Measurements from ENCODE around the gene TSC22D4. TPM values are rescaled to one million over a fixed set of nuclear protein-coding genes. Genes with fewer than 3 reads are reported as not detected.

TSC22D4 gene
- polyA plus RNA-seq, 2 of the 4 experiments (the other 2 are of a cell fraction) = 7.9 to 28.9 TPM

DNA sequence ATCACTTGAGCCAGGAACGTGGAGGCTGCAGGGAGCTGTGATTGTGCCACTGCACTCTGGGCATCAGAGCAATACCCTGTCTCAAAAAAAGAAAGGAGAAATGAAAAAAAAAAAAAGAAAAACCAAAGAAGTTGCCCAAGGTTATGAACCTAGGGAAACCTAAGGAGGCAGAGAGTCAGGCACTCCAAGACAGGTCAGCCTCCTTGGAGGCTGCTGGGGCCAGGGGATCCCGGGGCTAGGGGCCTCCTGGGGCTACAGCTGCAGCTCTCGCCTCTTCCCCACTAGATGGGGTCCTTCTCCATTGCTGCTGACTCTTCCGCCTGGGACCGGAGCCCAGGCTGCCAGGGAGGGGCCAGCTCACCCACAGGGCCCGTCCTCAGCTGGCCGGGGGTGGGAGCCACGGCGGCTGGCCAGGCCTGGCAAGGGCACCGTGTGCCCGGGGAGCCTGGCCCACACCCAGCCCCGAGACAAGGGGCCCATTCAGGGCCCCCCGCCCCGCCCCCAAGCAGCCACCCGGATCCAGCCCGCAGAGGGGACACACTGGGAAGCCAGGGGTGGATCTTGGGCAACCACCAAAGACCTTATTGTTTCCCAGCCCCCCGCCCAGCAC is 13.2 kb downstream of the TSC22D4 start (continued):
- TF ChIP-seq EHMT2 (IDR thresholded peaks at IDR 0.05; ENCODE audit: low read depth) (no peak), POLR2A (IDR thresholded peaks at IDR 0.05; ENCODE audit: low read length) (no peak), CTCF (IDR thresholded peaks at IDR 0.05) (peak; percentile 43)

DNA sequence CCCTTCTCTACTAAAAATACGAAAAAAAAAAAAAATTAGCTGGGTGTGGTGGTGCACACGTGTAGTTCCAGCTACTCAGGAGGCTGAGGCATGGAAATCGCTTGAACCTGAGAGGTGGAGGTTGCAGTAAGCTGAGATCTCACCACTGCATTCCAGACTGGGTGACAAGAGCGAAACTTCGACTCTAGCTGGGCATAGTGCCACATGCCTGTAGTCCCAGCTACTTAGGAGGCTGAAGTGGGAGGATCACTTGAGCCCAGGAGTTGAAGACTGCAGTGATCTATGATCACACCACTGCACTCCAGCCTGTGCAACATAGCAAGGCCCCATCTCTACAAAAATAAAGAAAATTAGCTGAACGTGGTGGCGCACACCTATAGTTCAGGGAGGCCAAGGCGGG is 13.7 kb downstream of the TSC22D4 start:
- Histone ChIP-seq H3K27ac (no peak overlapping the region), H3K4me3 (no peak overlapping the region), H3K4me1 (peaks cover 5% of the 10 kb centered on the region; the same call in 2 of the 3 replicates), H3K9me3 (no peaks in the 10 kb centered on the region), H3K4me2 (no peak overlapping the region)
- DNase-seq (ENCODE audit: low read depth in 1 of 2, low spot score in 1 of 2) (no peak), ATAC-seq (no peak), FAIRE-seq (no peak)
- WGBS (ENCODE audit: missing lambda C conversion rate) = 78% methylated on average over 8 of the region's 8 CpGs
- POLR2A ChIA-PET = interaction anchor here (0.8 to 1.0 kb wide), 2 partner anchors 14 to 36 kb away, joined by 3 to 6 read pairs; partner anchors contain the start of genes MEPCE and ZCWPW1
- TF ChIP-seq, protein P1, sequence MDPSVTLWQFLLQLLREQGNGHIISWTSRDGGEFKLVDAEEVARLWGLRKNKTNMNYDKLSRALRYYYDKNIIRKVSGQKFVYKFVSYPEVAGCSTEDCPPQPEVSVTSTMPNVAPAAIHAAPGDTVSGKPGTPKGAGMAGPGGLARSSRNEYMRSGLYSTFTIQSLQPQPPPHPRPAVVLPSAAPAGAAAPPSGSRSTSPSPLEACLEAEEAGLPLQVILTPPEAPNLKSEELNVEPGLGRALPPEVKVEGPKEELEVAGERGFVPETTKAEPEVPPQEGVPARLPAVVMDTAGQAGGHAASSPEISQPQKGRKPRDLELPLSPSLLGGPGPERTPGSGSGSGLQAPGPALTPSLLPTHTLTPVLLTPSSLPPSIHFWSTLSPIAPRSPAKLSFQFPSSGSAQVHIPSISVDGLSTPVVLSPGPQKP (IDR thresholded peaks at IDR 0.05; ENCODE audit: low read depth, low read length) = no peak
- TF ChIP-seq JUNB (IDR thresholded peaks at IDR 0.05) (no peak), MAFK (IDR thresholded peaks at IDR 0.05; ENCODE audit: partially characterized antibody) (no peak), TP53 (CRISPR knock-in tag; IDR thresholded peaks at IDR 0.05) (no peak), MAZ (IDR thresholded peaks at IDR 0.05; ENCODE audit: borderline replicate concordance, low read depth, low read length) (no peak), EP300 (IDR thresholded peaks at IDR 0.05) (no peak), HOXB5 (CRISPR knock-in tag; IDR thresholded peaks at IDR 0.05) (no peak), HEYL (CRISPR knock-in tag; IDR thresholded peaks at IDR 0.05) (no peak), RARB (CRISPR knock-in tag; IDR thresholded peaks at IDR 0.05) (no peak), CHD2 (IDR thresholded peaks at IDR 0.05; ENCODE audit: low read length, partially characterized antibody) (no peak), CTCF (IDR thresholded peaks at IDR 0.05) (no peak), ESRRA (IDR thresholded peaks at IDR 0.05; ENCODE audit: borderline replicate concordance, low read length) (no peak), RAD21 (conservative IDR thresholded peaks at IDR 0.05 in 1 of 2, IDR thresholded peaks at IDR 0.05 in 1 of 2) (no peak), SMC3 (IDR thresholded peaks at IDR 0.05) (no peak), RNF2 (IDR thresholded peaks at IDR 0.05; ENCODE audit: borderline replicate concordance, low read depth) (no peak), NFE2L2 (conservative IDR thresholded peaks at IDR 0.05; ENCODE audit: low read length) (no peak), TFCP2L1 (CRISPR knock-in tag; IDR thresholded peaks at IDR 0.05) (no peak), CEBPB (IDR thresholded peaks at IDR 0.05) (no peak), RFX5 (IDR thresholded peaks at IDR 0.05) (no peak), NR3C1 (IDR thresholded peaks at IDR 0.05) (no peak)
- CTCF ChIA-PET = interaction anchor here (0.6 to 11.9 kb wide), 18 partner anchors 9 to 387 kb away, joined by 3 to 273 read pairs (median 3); partner anchors contain the start of genes NYAP1, POP7, SLC12A9 and TSC22D4

Measured in A549 (cell line).